Stimulated activated CD4-positive, alpha-beta T cell treated with anti-CD3 and anti-CD28 coated beads, Interleukin-4, amount 100 ng/mL, for 4 hours (primary cell): ENCODE measurements around the gene ZNF688.
"Not testable (repeated sequence)": the region's sequence is repeated elsewhere in the genome, so short reads cannot be mapped to it uniquely, and the experiment has no call there.

Experiments used
- DNase-seq, 2 experiments: peaks; one replicate each; pipeline ENCODE4 v3.0.0-alpha.2; 2020

Gene ZNF688

GRCh38 chr16:30555315-30556124, 16.0 kb downstream of the ZNF688 start:
- no peak for DNase-seq

DNA sequence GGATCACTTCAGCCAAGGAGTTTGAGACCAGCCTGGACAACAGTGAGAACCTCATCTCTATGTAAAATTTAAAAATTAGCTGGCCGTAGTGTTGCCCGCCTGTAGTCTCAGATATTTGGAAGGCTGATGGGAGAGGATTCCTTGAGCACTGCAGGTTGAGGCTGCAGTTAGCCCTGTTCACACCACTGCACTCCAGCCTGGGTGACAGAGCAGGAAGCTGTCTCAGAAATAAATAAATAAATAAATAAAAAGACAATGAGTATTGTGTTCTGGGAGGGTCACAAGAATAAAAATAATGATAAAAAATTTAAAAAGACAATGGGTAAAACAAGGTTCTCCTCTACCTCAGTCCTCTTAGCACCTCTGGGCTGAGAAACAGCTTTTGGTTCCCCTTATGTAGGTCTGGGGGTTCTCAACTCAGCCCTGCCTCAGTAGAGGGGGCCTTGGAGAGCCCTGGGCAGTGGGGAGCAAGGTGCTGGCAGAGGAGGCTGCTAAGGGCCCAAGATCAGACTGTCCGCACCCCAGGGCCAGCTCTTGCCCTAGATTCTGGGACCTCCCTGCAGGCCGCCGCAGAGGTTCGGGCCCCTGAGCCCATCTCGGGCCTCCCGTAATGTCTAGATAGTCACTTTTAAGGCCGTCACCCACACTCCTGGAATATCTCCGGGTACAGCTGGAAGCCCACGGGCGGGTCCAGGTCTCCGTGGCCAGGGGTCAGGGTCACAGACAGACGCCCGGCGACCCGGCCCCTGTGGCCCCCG, 16.8 kb downstream of the ZNF688 start:
- no peak for DNase-seq

DNA sequence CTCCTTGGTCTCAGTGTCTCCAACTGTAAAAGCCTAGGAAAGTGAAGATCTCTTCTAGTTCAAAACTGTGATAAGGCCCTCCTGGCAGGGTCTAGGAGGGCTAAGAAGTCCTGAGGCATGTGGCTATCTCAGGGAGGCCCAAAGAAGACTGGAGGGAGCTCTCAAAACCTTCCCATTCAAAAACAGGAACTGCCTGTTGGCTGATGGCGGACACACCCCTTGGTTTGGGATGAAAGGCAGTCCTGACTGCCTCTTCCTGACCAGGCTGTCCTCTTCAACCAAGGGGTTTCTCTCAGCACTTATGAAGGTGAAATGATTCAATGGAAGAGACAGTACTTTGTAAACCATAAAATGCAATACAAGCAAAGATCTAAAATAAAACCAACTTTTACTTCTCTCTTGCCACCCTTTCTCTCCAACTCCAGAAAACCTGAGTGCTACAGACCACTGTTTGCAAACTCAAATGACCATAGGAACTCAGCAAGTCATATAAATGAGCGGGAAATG, 18.1 kb downstream of the ZNF688 start:
- DNase-seq, result no peak

DNA sequence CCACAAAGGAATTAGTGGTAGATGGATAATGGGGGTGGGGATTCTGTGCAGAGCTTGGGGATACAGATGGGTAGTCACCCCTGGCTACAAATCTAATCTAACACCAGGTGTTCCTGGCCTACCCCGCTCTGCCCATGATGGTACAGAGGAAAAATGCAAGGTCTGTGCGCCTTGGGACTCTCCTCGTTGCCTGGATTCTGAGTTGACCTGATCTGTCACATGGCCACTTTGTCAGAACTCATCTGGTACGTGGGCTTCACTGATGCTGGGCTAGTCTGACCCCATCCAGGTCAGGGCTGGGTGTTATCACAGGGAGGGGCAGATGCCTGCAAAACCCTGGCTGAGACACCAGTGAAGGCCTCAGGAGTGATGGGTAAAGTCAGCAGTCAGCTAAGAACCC, 18.6 kb downstream of the ZNF688 start:
- DNase-seq, result no peak

- peak; percentile 51 to 63 for DNase-seq
These were observed 19.7 kb downstream of the ZNF688 start for GRCh38 chr16:30551781-30552180.

GRCh38 chr16:30548416-30549253, 22.9 kb downstream of the ZNF688 start:
- DNase-seq, result no peak

GRCh38 chr16:30546115-30546514, 25.4 kb downstream of the ZNF688 start:
- DNase-seq, result no peak

- no peak for DNase-seq
These were observed 28.4 kb downstream of the ZNF688 start for GRCh38 chr16:30543067-30543466.

GRCh38 chr16:30541502-30542329, 29.8 kb downstream of the ZNF688 start:
- no peak for DNase-seq

DNA sequence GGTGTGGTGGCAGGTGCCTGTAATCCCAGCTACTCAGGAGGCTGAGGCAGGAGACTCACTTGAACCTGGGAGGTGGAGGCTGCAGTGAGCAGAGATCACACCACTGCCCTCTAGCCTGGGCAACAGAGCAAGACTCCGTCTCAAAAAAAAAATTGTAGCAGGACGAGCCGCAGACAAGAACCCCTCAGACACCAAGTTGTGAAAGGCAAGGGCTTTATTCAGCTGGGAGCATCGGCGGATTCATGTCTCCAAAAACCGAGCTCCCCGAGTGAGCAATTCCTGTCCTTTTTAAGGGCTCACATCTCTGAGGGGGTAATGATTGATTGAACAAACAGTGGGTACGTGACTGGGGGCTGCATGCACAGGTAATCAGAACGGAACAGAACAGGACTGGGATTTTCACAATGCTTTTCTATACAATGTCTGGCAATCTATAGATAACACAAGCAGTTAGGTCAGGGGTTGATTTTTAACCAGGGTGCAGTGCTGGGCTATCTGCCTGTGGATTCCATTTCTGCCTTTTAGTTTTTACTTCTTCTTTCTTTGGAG, 30.5 kb downstream of the ZNF688 start:
- not testable (repeated sequence) for DNase-seq

DNA sequence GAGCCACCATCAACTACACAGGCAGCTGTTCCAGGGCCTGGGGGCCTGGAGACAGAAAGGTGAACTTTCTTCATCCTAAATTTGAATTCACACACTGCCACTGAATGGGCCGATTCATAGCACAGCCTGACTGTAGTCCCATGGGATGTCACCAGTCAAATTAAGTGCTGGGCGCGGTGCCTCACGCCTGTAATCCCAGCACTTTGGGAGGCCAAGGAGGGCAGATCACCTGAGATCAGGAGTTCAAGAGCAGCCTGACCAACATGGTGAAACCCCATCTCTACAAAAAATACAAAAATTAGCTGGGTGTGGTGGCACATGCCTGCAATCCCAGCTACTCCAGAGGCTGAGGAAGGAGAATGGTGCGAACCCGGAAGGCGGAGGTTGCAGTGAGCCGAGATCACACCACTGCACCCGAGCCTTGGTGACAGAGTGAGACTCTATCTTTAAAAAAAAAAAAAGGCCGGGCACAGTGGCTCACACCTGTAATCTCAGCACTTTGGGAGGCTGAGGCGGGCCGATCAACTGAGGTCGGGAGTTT, 31.5 kb downstream of the ZNF688 start:
- DNase-seq, result not testable (repeated sequence)

DNA sequence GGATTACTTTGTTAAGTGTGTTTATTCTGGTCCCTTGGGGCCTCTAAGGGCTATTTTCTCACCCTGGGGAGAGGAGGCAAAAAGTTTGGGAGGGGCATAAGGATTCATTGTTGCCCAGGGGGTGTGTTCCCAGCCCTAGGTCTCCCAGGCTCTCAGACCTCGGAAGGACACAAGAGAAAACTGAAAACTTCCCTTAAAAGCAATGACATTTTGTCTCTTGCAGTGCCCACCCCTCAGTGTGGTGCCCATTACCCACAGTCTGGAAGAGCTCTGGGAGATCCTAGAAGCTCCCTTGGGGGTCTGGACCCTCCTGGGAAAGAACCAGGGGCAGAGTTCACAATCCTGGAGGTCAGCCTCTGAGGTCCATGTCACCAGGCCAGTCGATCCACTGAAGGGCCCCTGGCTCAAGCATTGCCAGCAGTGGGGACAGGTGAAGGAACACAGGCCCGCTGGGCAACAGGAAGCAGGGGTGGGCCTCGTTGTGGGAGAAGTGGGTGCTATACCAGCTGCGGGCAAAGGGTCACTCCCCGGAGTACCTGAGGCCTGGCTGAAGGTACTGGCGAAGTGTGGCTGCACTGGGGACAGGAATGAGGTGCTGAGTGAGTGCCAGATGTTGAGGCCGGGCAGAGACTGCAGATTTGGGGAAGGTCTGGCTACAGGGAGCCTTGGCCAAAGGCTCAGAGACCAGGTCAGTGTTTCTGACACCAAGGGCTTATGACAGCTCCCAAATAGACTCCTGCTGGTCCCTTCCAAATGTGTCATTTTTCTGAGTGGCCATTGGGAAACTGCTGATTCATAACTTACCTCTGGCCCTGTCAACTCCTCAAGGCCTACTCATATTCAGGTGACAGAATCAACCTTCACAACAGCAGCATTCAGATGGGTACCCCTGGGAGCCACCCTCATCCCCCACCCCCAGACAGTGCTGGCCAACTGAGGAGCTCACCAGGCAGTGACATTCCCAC, 32.2 kb downstream of the ZNF688 start:
- DNase-seq, result no peak

DNA sequence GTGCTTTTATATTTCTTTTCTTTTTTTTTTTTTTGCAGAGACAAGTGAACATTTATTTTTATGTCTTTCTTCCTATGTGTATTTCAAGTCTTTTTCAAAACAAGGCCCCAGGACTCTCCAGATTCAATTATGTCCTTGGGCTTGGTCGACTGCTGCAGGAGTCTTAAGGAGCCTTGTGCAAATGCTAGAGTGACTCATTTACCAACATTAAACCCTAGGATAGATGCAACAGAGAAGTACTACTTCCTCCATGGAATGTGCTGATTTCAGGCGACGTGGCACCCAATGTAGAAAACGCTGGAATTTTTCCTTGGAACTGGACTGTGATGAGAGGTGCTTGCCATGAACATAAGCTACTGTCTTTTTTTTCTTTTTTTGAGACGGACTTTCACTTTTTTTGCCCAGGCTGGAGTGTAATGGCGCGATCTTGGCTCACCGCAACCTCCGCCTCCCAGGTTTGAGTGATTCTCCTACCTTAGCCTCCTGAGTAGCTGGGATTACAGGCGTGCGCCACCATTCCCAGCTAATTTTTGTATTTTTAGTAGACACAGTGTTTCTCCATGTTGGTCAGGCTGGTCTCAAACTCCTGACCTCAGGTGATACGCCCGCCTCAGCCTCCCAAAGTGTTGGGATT, 35.0 kb downstream of the ZNF688 start:
- DNase-seq, result not testable (repeated sequence)

DNA sequence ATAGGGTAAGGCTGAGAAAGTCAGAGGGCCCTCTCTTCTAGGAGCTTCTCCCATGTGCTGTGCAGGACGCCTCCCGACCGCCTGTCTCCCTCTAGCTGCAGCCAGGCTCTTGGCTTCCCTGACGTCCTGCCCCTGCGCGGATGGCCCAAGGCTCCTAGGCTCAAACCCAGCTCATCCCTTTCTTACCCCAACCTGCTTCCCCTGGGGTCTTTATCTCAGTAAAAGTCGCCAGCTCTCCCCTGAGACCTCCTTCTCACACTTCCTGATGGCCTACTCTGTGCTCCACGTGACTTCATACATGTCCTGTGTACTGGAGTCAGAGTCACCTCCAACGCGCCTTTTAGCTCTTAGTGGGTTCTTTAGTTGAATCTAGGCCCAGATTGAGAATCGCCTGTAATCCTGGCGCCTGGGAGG, 35.7 kb downstream of the ZNF688 start:
- DNase-seq, result peak; percentile 62 to 72

- DNase-seq, result no peak
These were observed 36.3 kb downstream of the ZNF688 start for GRCh38 chr16:30535106-30535776.

GRCh38 chr16:30534368-30535105, 37.0 kb downstream of the ZNF688 start, which contains the start of gene ZNF747:
TSS of gene ZNF747 (minus strand) at chr16:30534858. CDS start at chr16:30534679, 179 bp downstream.
- peak; percentile 93 for DNase-seq

DNA sequence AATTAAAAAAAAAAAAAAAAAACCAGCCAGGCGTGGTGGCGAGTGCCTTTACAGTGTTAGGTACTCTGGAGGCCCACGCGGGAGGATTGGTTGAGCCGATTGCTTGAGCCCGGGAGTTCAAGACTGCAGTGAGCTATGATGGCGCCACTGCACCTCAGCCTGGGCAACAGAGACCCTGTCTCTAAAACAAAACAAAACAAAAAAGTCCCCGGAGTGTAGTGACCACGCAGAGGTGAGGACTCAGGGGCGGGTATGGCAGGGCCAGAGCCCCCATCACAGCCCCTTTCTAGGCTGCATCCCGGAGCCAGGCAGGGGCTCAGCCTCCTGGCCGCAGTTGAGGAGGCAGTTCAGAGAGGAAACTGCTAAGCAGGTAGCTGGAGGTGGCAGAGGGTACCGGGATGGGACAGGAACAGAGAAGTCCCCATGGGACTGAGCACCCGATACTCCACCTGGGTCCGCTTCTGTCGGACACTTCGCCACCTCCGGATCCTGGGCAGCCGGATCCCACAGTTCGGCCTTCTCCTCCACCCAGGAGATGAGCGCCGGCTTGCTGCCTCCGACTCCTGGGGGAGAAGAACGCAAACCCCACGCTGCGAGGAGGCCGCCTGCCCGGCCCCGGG, 37.7 kb downstream of the ZNF688 start:
- no peak for DNase-seq

DNA sequence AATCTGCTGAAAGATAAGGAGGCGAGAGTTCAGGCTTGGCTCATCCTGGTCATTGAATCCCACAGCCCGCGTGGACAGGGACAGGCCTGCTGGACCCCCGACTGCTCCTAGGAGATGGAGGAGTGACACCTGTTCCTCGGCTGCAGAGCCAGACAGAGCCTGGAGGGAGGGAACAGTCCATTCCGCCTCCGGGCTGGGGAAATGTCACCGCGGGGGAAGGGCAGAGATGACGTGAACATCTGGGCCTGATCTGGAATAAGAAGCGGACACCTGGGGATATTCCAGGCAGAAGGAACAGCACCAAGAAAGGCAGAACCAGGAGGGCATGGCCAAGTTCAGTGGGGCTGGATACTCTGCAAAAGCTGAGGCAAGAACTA, 38.4 kb downstream of the ZNF688 start:
- DNase-seq, result no peak
